GM10248 (cell line): ENCODE results near the gene FGF4.
A peak's percentile ranks its signal among the peaks of the same experiment; 100 is the strongest.

Experiments used
- CTCF ChIA-PET: fragments of 300-600 bp; sonication (Branson Sonifier 250); formaldehyde crosslinking; extraction: SDS; loops from one replicate; lab custom pipeline; 2021; ENCODE audit warnings: antibody characterized with exemption; lab: Yijun Ruan, JAX
- POLR2A ChIA-PET: fragments of 350-650 bp; sonication (Branson Sonifier 250); formaldehyde crosslinking; extraction: SDS; loops from one replicate; lab custom pipeline; 2020; ENCODE audit warnings: antibody characterized with exemption; lab: Yijun Ruan, JAX
- DNase-seq: peaks from one replicate; pipeline ENCODE4 v3.0.0; 2012; ENCODE audit errors: extremely low spot score
- CTCF ChIP-seq: IDR thresholded peaks from 2 replicates; pipeline ENCODE4 v1.5.1; 2012; ENCODE audit warnings: mild to moderate bottlenecking, low read depth; ENCODE audit errors: extremely low read depth, missing control alignments, control extremely low read depth

The FGF4 gene

GRCh38 chr11:69801513-69802335 lies 26.6 kb upstream of the FGF4 start:
- peak; percentile 48 for TF ChIP-seq CTCF
- ChIA-PET POLR2A (no interaction called here), CTCF (interaction anchor here (1.3 kb wide), 1 partner anchor 9 kb away, joined by 5 read pairs; no protein-coding TSS in a partner anchor)
- DNase-seq = peak; percentile 62

- ChIA-PET POLR2A (no interaction called here), CTCF (interaction anchor here (1.3 kb wide), 1 partner anchor 10 kb away, joined by 5 read pairs; no protein-coding TSS in a partner anchor)
- no peak for TF ChIP-seq CTCF
- DNase-seq = no peak
Measured at GRCh38 chr11:69800278-69800677, 25.1 kb upstream of the FGF4 start.

GRCh38 chr11:69799582-69799981 lies 24.4 kb upstream of the FGF4 start:
- POLR2A ChIA-PET = no interaction called here
- no peak for TF ChIP-seq CTCF
- CTCF ChIA-PET = no interaction called here
- no peak for DNase-seq

GRCh38 chr11:69799097-69799496 lies 24.0 kb upstream of the FGF4 start:
- POLR2A ChIA-PET = no interaction called here
- TF ChIP-seq CTCF = no peak
- CTCF ChIA-PET = no interaction called here
- no peak for DNase-seq

- no peak for TF ChIP-seq CTCF
- POLR2A ChIA-PET = no interaction called here
- CTCF ChIA-PET = no interaction called here
- no peak for DNase-seq
Measured at GRCh38 chr11:69797737-69798528, 22.8 kb upstream of the FGF4 start.

GRCh38 chr11:69797156-69797555 lies 22.0 kb upstream of the FGF4 start:
- CTCF ChIA-PET = no interaction called here
- POLR2A ChIA-PET = no interaction called here
- no peak for DNase-seq
- no peak for TF ChIP-seq CTCF
